ENCODE measurements around the gene HVCN1.

- TF ChIP-seq, protein P1, sequence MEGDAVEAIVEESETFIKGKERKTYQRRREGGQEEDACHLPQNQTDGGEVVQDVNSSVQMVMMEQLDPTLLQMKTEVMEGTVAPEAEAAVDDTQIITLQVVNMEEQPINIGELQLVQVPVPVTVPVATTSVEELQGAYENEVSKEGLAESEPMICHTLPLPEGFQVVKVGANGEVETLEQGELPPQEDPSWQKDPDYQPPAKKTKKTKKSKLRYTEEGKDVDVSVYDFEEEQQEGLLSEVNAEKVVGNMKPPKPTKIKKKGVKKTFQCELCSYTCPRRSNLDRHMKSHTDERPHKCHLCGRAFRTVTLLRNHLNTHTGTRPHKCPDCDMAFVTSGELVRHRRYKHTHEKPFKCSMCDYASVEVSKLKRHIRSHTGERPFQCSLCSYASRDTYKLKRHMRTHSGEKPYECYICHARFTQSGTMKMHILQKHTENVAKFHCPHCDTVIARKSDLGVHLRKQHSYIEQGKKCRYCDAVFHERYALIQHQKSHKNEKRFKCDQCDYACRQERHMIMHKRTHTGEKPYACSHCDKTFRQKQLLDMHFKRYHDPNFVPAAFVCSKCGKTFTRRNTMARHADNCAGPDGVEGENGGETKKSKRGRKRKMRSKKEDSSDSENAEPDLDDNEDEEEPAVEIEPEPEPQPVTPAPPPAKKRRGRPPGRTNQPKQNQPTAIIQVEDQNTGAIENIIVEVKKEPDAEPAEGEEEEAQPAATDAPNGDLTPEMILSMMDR (conservative IDR thresholded peaks at IDR 0.05), result no peak
- no peak for TF ChIP-seq EZH2 (IDR thresholded peaks at IDR 0.05; ENCODE audit: low read depth)
Measured at GRCh38 chr12:110684312-110684836, 4.5 kb downstream of the HVCN1 start.

Data from PC-9 (cell line).